ENCODE results near the gene INPP4B.

DNA sequence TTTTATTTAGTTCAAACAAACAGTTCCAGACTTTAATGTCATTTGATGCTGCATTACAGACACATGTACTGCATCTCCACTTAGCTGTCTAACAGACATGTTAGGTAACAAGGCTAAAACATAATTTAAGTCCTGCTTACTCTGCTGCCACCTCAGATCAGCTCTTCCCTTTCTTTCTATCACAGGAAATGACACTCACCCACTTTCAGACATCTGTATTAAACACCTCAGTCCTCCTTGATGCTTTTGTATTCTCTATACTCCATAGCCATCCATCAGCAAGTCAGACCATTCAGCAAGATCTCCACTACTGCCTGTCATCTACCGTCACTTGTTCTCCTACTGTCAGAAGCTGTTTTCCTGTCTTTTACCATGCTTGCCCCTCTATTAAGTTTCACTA, 804.3 kb downstream of the INPP4B start:
- TF ChIP-seq, protein P1, sequence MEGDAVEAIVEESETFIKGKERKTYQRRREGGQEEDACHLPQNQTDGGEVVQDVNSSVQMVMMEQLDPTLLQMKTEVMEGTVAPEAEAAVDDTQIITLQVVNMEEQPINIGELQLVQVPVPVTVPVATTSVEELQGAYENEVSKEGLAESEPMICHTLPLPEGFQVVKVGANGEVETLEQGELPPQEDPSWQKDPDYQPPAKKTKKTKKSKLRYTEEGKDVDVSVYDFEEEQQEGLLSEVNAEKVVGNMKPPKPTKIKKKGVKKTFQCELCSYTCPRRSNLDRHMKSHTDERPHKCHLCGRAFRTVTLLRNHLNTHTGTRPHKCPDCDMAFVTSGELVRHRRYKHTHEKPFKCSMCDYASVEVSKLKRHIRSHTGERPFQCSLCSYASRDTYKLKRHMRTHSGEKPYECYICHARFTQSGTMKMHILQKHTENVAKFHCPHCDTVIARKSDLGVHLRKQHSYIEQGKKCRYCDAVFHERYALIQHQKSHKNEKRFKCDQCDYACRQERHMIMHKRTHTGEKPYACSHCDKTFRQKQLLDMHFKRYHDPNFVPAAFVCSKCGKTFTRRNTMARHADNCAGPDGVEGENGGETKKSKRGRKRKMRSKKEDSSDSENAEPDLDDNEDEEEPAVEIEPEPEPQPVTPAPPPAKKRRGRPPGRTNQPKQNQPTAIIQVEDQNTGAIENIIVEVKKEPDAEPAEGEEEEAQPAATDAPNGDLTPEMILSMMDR (IDR thresholded peaks at IDR 0.05): no peak
- TF ChIP-seq ZFX (IDR thresholded peaks at IDR 0.05; ENCODE audit: borderline replicate concordance): no peak

Data from 22Rv1 (cell line).